Activated T-helper 2 cell treated with anti-CD3 and anti-CD28 coated beads, Interferon-gamma antibody, Interleukin-2, Interleukin-4, amounts not matched to agents 10 μg/mL and 5 μg/mL and 100 μg/mL, durations not matched to agents 14 hours and 24 hours and 36 hours (primary cell): Measurements from ENCODE around the gene SMOC2. TPM values are rescaled to one million over a fixed set of nuclear protein-coding genes. Genes with fewer than 3 reads are reported as not detected.

Experiments
- DNase-seq: peaks from one replicate; pipeline ENCODE4 v3.0.0; 2021; ENCODE audit warnings: low spot score
- H3K27ac Mint-ChIP-seq: one replicate; pipeline ENCODE4 v1.8.0; 2021; ENCODE audit warnings: mixed read lengths
- H3K27me3 Mint-ChIP-seq: one replicate; pipeline ENCODE4 v1.8.0; 2021; ENCODE audit warnings: low read depth, mixed read lengths
- H3K36me3 Mint-ChIP-seq: one replicate; pipeline ENCODE4 v1.8.0; 2021; ENCODE audit warnings: low read depth, mixed read lengths
- H3K4me1 Mint-ChIP-seq: one replicate; pipeline ENCODE4 v1.8.0; 2021; ENCODE audit warnings: low read depth, mixed read lengths
- H3K4me3 Mint-ChIP-seq: one replicate; pipeline ENCODE4 v1.8.0; 2021; ENCODE audit warnings: low read depth, mild to moderate bottlenecking, moderate library complexity, mixed read lengths
- H3K9me3 Mint-ChIP-seq: one replicate; pipeline ENCODE4 v1.8.0; 2021; ENCODE audit warnings: mixed read lengths
- intact Hi-C: fragments of 100-400 bp; cut with micrococcal nuclease; formaldehyde crosslinking; loops from one replicate; pipeline ENCODE4 v1.15.1; 2023
- total RNA-seq: library from RNA; stranded (reverse); gene quantifications from 2 replicates; pipeline ENCODE4 v1.2.3, GENCODE V29; 2022

SMOC2 gene
- total RNA-seq, 1 donor from 2014 or later, result not detected

GRCh38 chr6:168418711-168419121 is 22.3 kb upstream of the SMOC2 start:
- Mint-ChIP-seq H3K4me3 (no peak overlapping the region), H3K9me3 (no peaks in the 10 kb centered on the region), H3K27me3 (no peaks in the 10 kb centered on the region), H3K36me3 (no peaks in the 10 kb centered on the region), H3K27ac (no peak overlapping the region), H3K4me1 (no peaks in the 10 kb centered on the region)
- intact Hi-C loops, result no loop called here
- DNase-seq, result no peak

GRCh38 chr6:168419569-168419968 is 21.4 kb upstream of the SMOC2 start:
- intact Hi-C loops, result no loop called here
- DNase-seq, result no peak
- Mint-ChIP-seq H3K4me3 (no peak overlapping the region), H3K36me3 (no peaks in the 10 kb centered on the region), H3K27ac (no peak overlapping the region), H3K4me1 (no peaks in the 10 kb centered on the region), H3K27me3 (no peaks in the 10 kb centered on the region), H3K9me3 (no peaks in the 10 kb centered on the region)

DNA sequence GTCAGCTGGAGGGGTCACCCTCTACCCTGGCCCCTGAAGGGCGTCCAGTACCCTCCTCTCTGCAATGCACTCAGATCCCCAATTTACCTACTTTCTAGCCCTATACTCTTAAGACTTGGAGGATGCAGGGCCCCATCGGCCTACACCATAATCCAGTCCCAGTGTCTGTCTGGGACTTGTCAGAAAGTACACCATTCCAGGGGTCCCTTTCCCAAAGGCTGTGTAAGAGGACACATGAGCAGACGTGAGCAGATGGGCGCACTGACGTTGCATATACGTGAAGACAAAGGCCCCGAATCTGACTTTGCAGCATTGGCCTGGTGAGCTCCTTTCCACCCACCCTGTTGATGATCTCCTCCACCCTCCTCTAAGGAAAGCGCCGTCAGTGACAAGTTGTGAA is 20.9 kb upstream of the SMOC2 start:
- intact Hi-C loops, result no loop called here
- no peaks in the 10 kb centered on the region for H3K27me3 Mint-ChIP-seq
- no peak for DNase-seq
- H3K4me1 Mint-ChIP-seq, result no peaks in the 10 kb centered on the region
- no peaks in the 10 kb centered on the region for H3K36me3 Mint-ChIP-seq
- no peaks in the 10 kb centered on the region for H3K9me3 Mint-ChIP-seq
- no peak overlapping the region for H3K4me3 Mint-ChIP-seq
- no peak overlapping the region for H3K27ac Mint-ChIP-seq

DNA sequence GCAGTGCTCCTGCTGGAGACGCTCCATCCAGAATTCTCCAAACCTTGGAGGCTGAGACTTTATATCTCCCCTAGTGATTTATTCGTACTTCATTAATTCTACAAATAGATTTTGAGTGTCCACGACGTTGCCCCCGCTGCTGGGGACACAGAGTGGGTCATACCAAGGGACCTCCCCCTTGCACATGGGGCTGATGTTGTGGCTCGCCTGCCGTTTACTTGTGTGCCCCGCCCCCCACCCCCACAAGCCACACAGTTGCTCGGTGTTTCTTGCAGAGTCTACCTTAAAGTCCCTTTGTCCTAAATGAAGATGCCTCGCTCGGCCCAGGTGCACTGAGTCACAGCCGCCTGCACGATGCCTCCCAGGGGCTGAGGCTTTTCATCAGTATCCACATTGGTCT is 20.3 kb upstream of the SMOC2 start:
- Mint-ChIP-seq H3K9me3 (no peaks in the 10 kb centered on the region), H3K27me3 (no peaks in the 10 kb centered on the region), H3K27ac (no peak overlapping the region), H3K36me3 (no peaks in the 10 kb centered on the region), H3K4me1 (no peaks in the 10 kb centered on the region), H3K4me3 (no peak overlapping the region)
- intact Hi-C loops, result no loop called here
- DNase-seq, result no peak

DNA sequence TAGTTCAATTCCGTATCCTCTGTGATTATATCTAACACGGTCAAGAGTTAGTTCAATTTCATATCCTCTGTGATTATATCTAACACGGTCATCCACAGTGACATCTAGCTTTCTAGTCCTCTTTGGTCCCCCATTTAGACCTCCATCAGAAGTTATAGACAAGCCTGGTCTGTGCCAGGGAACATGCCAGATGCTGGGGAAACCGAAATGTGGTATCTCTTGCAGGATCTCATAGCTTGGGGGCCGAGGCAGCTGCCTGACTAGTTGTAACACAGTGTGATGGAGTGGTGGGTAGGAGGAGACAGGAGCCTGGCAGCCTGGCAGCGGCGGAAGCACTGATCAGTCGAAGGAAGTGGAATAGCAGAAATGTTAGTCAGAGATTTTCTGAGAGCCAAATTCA is 13.8 kb upstream of the SMOC2 start:
- intact Hi-C loops, result no loop called here
- no peaks in the 10 kb centered on the region for H3K27me3 Mint-ChIP-seq
- H3K4me1 Mint-ChIP-seq, result no peaks in the 10 kb centered on the region
- DNase-seq, result no peak
- H3K4me3 Mint-ChIP-seq, result no peak overlapping the region
- H3K36me3 Mint-ChIP-seq, result no peaks in the 10 kb centered on the region
- H3K9me3 Mint-ChIP-seq, result no peaks in the 10 kb centered on the region
- H3K27ac Mint-ChIP-seq, result no peak overlapping the region

DNA sequence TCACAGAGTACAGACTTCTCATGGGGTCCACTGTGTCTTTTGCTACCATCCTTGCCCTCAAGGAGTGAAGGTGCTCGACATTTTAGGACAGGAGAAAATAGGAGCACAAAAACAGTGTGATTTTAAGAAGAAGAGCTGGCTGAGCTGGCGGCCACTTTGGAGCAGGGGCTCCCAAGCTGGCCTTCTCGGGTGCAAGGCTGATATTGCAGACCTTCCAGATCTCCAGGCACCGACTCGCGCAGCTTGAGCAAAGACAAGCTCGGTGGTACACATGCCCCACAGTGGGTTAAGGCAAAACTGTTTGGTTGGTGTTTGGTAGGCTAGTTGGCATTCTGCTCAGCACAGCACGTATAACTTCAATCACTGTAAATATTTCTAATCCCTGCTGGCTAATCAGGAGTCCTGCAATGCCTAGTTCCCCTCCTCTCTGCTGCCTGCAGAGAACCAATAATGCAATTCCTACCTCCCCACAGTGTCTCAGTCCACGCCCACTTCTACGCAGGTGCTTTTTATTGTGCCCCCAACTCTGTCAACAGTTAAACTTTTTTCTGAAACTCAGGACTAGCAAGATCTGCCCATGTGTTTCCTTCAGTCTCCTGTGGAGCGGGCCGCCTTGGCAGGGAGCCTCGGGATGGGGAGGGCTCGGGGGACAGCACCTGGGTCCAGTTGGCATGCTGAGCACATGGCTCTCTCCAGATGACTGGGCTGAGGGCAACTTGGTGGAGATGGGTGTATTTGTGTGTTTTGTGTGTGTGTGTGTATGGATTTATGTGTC is 12.7 kb upstream of the SMOC2 start:
- intact Hi-C loops, result no loop called here
- H3K4me1 Mint-ChIP-seq, result no peaks in the 10 kb centered on the region
- no peak for DNase-seq
- no peaks in the 10 kb centered on the region for H3K27me3 Mint-ChIP-seq
- H3K27ac Mint-ChIP-seq, result no peak overlapping the region
- H3K9me3 Mint-ChIP-seq, result no peaks in the 10 kb centered on the region
- no peak overlapping the region for H3K4me3 Mint-ChIP-seq
- no peaks in the 10 kb centered on the region for H3K36me3 Mint-ChIP-seq

DNA sequence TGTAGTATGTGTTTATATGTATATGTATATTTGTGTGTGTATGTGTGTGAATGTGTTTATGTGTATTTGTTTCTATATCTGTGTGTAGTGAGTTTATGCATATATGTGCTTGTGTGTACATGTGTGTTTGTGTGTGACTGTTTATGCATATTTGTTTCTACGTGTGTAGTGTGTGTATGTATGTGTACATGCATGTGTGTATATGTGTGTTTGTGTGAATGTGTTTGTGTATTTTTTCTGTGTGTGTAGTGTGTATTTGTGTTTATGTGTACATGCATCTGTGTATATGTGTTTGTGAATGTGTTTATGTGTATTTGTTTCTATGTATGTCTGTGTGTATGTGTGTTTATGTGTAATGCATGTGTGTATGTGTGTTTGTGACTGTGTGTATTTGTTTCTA is 12.1 kb upstream of the SMOC2 start:
- Mint-ChIP-seq H3K9me3 (no peaks in the 10 kb centered on the region), H3K4me1 (no peaks in the 10 kb centered on the region), H3K27me3 (no peaks in the 10 kb centered on the region), H3K36me3 (no peaks in the 10 kb centered on the region), H3K4me3 (no peak overlapping the region), H3K27ac (no peak overlapping the region)
- intact Hi-C loops, result no loop called here
- DNase-seq, result no peak

DNA sequence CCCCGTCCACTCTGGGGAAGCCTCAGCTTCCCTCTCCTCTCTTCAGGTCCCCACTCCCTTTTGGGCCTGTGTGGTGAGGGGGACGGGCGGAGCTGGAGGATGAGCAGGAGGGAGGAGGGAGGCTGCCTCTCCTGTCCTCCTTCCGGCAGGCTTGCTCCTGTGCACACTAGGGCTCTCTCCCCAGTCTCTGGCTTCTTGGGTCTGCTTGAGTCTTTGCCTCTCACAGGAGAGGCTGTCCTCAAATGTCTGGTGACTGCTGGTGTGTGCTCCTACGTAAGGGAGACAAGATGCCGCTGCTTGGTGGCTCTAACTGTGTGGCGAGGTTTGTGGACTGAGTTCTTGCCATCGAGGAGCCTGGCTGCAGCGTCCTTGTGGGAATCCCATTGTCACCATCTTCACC is 8.8 kb upstream of the SMOC2 start:
- no peak overlapping the region for H3K27ac Mint-ChIP-seq
- no peak overlapping the region for H3K4me3 Mint-ChIP-seq
- intact Hi-C loops, result no loop called here
- peaks cover 6% of the 10 kb centered on the region for H3K27me3 Mint-ChIP-seq
- H3K36me3 Mint-ChIP-seq, result no peaks in the 10 kb centered on the region
- DNase-seq, result no peak
- no peaks in the 10 kb centered on the region for H3K9me3 Mint-ChIP-seq
- no peaks in the 10 kb centered on the region for H3K4me1 Mint-ChIP-seq

GRCh38 chr6:168433898-168434297 is 7.1 kb upstream of the SMOC2 start:
- Mint-ChIP-seq H3K27ac (no peak overlapping the region), H3K9me3 (no peaks in the 10 kb centered on the region), H3K27me3 (peaks cover 12% of the 10 kb centered on the region), H3K4me3 (no peak overlapping the region), H3K36me3 (no peaks in the 10 kb centered on the region), H3K4me1 (no peaks in the 10 kb centered on the region)
- intact Hi-C loops, result no loop called here
- DNase-seq, result no peak

GRCh38 chr6:168434505-168434904 is 6.5 kb upstream of the SMOC2 start:
- Mint-ChIP-seq H3K27me3 (peaks cover 18% of the 10 kb centered on the region), H3K27ac (no peak overlapping the region), H3K36me3 (no peaks in the 10 kb centered on the region), H3K4me3 (no peak overlapping the region), H3K4me1 (no peaks in the 10 kb centered on the region), H3K9me3 (no peaks in the 10 kb centered on the region)
- intact Hi-C loops, result no loop called here
- DNase-seq, result no peak

DNA sequence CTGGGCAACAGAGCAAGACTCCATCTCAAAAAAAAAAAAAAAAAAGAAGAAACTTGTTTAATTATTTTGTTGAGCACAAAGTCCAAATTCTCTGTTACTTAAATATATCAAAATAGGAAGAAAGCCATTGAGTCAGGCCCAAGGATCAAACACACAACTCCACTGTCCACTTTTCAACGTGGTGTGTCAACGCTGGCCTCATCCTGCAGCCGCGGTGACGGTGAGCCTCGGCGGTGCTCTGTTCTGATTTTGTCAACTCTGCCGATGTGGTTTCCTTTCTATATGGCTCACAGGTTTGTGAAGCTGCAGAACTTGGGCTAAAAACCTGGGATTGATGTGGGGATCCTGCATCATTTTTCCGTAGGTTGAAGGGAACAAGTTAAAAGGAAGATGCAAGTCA is 3.2 kb upstream of the SMOC2 start:
- no peaks in the 10 kb centered on the region for H3K9me3 Mint-ChIP-seq
- no peaks in the 10 kb centered on the region for H3K4me1 Mint-ChIP-seq

GRCh38 chr6:168438783-168439520 is 2.0 kb upstream of the SMOC2 start:
- no peak for DNase-seq
- no peak overlapping the region for H3K4me3 Mint-ChIP-seq
- H3K36me3 Mint-ChIP-seq, result no peaks in the 10 kb centered on the region
- H3K9me3 Mint-ChIP-seq, result no peaks in the 10 kb centered on the region
- intact Hi-C loops, result no loop called here
- H3K27ac Mint-ChIP-seq, result no peak overlapping the region
- H3K27me3 Mint-ChIP-seq, result peaks cover 43% of the 10 kb centered on the region
- no peaks in the 10 kb centered on the region for H3K4me1 Mint-ChIP-seq

More for the DNA sequence above, 3.2 kb upstream of the SMOC2 start:
- intact Hi-C loops, result no loop called here
- peaks cover 37% of the 10 kb centered on the region for H3K27me3 Mint-ChIP-seq
- H3K36me3 Mint-ChIP-seq, result no peaks in the 10 kb centered on the region
- H3K27ac Mint-ChIP-seq, result no peak overlapping the region
- no peak for DNase-seq
- H3K4me3 Mint-ChIP-seq, result no peak overlapping the region

DNA sequence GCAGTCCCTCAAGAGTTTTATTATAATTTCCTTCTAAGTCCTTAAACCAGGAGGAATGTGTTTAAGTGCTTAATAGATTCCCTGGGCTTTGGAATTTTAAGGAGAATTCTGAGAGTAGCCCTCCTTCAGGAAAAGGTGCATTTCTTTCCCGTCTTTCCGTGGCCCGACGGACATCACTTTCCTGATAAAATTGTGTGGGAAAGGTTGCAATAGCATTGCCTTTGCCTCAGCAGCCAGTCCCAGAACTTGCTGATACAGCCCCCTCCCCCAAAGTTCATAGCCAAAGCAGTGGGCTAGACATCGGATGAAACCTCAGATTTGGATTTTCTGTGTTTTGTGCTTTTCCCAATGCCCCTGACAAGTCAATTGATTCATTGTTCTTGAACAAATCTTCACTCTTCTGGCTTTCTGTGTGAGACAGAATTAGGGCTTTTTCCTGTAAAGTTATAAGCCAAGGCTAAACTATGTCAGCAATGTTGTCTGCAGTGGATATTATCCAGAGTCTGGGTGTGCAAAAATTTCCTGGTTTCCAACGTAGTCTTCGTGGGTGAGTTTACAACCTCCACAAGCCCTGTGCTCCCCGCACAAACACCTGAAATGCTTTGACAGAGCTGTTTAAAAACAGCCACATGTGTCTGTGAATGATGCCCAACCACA is 1.1 kb upstream of the SMOC2 start:
- Mint-ChIP-seq H3K4me3 (no peak overlapping the region), H3K27ac (no peak overlapping the region), H3K36me3 (no peaks in the 10 kb centered on the region), H3K9me3 (no peaks in the 10 kb centered on the region), H3K27me3 (peaks cover 47% of the 10 kb centered on the region), H3K4me1 (no peaks in the 10 kb centered on the region)
- intact Hi-C loops, result no loop called here
- no peak for DNase-seq
